CD4-positive, alpha-beta T cell (primary cell): ENCODE results near the gene VGLL4. TPM values are rescaled to one million over a fixed set of nuclear protein-coding genes. Genes with fewer than 3 reads are reported as not detected.

ENCODE experiments used
- ATAC-seq: fragments of 200-7000 bp; cut with Tn5 transposase; one replicate; pipeline ENCODE4 v1.10.0; 2022; ENCODE audit warnings: mild to moderate bottlenecking; ENCODE audit not compliant: poor library complexity
- CTCF ChIA-PET: fragments of 350-600 bp; sonication (Branson Sonifier 250); formaldehyde crosslinking; loops from one replicate; lab custom pipeline; 2021; ENCODE audit warnings: antibody characterized with exemption, inconsistent platforms; lab: Charles Lee
- POLR2A ChIA-PET: fragments of 350-600 bp; sonication (Branson Sonifier 250); formaldehyde crosslinking; loops from one replicate; lab custom pipeline; 2021; ENCODE audit warnings: antibody characterized with exemption, inconsistent platforms; lab: Charles Lee
- DNase-seq, 14 experiments: peaks; one replicate each; pipeline ENCODE4 v3.0.0-alpha.2; 2013 to 2020; ENCODE audit warnings: mixed read lengths in 2 of 14
- H3K27ac ChIP-seq, 2 donors: one replicate each; pipeline versions ENCODE4 v1.5.1 to v1.7.0; 2013; ENCODE audit warnings: low read length in 2 of 2, low read depth in 1 of 2, mild to moderate bottlenecking in 1 of 2
- H3K27me3 ChIP-seq, 2 experiments: 1 replicate in 1 of 2; 2 replicates in 1 of 2; pipeline versions ENCODE4 v1.6.1 to v1.7.0; 2013; ENCODE audit warnings: low read length in 2 of 2, control low read depth in 1 of 2, mild to moderate bottlenecking in 1 of 2, moderate library complexity in 1 of 2; ENCODE audit not compliant: insufficient read depth in 2 of 2, control insufficient read depth in 1 of 2
- H3K36me3 ChIP-seq: one replicate; pipeline ENCODE4 v1.6.1; 2013; ENCODE audit warnings: low read length, control low read depth; ENCODE audit not compliant: insufficient read depth
- H3K4me1 ChIP-seq: one replicate; pipeline ENCODE4 v1.6.1; 2013; ENCODE audit warnings: low read length, control low read depth; ENCODE audit not compliant: insufficient read depth
- H3K4me3 ChIP-seq: one replicate; pipeline ENCODE4 v1.5.1; 2013; ENCODE audit warnings: mild to moderate bottlenecking, low read length, moderate library complexity
- H3K9me3 ChIP-seq, 2 experiments: 1 replicate in 1 of 2; 2 replicates in 1 of 2; pipeline versions ENCODE4 v1.6.1 to v1.7.0; 2013; ENCODE audit warnings: low read length in 2 of 2, mild to moderate bottlenecking in 2 of 2, control low read depth in 1 of 2, moderate library complexity in 1 of 2; ENCODE audit not compliant: control insufficient read depth in 1 of 2, insufficient read depth in 1 of 2
- H3K27ac Mint-ChIP-seq: one replicate; pipeline ENCODE4 v1.8.0; 2020; ENCODE audit warnings: mixed read lengths
- H3K27me3 Mint-ChIP-seq: one replicate; pipeline ENCODE4 v1.8.0; 2021; ENCODE audit warnings: mixed read lengths
- H3K36me3 Mint-ChIP-seq: one replicate; pipeline ENCODE4 v1.8.0; 2021; ENCODE audit warnings: low read depth, mixed read lengths
- H3K4me1 Mint-ChIP-seq: one replicate; pipeline ENCODE4 v1.8.0; 2021; ENCODE audit warnings: low read depth, mixed read lengths
- H3K4me3 Mint-ChIP-seq: one replicate; pipeline ENCODE4 v1.8.0; 2020; ENCODE audit warnings: mild to moderate bottlenecking, mixed read lengths
- H3K9me3 Mint-ChIP-seq: one replicate; pipeline ENCODE4 v1.8.0; 2020; ENCODE audit warnings: mixed read lengths
- CTCF ChIP-seq: fragments of 200-600 bp; IDR thresholded peaks from one replicate; pipeline ENCODE4 v1.8.0; 2022; ENCODE audit warnings: antibody characterized with exemption, mild to moderate bottlenecking
- intact Hi-C, 2 experiments: fragments of 100-400 bp; cut with DNase I in 1 of 2; cut with micrococcal nuclease in 1 of 2; formaldehyde crosslinking; loops; one replicate each; pipeline versions ENCODE4 v1.15.1 to v1.9.0; 2023 to 2025; cut with DNase I, micrococcal nuclease
- total RNA-seq, 174 experiments: library from RNA in 2 of 174; stranded (reverse) in 2 of 174; gene quantifications; one replicate each; pipeline ENCODE4 v1.2.3 and lab custom pipeline; 2021 to 2026

Gene VGLL4
- total RNA-seq, 2 experiments from 2014 or later, result 10.5 to 11.3 TPM

DNA sequence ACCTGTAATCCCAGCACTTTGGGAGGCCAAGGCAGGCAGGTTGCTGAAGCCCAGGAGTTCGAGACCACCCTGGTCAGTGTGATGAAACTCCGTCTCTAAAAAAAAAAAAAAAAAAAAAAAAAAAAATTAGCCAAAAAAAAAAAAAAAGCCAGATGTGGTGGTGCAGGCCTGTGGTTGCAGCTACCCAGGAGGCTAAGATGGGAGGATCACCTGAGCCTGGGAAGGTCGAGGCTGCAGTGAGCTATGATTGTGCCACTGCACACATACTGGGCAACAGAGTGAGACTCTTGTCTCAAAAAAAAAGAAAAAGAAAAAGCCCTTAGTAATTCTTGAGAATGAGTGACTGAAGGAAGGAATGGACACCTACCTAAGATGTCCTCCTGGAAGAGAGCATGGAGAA is 105.1 kb downstream of the VGLL4 start:
- ChIA-PET CTCF (interaction anchor here (0.7 kb wide), 1 partner anchor 161 kb away, joined by 3 read pairs; no protein-coding TSS in a partner anchor), POLR2A (interaction anchor here (0.6 kb wide), 1 partner anchor 98 kb away, joined by 4 read pairs; no protein-coding TSS in a partner anchor)
- ATAC-seq, result no peak
- no peak for DNase-seq
- Histone ChIP-seq H3K36me3 (no peaks in the 10 kb centered on the region), H3K27ac (no peak overlapping the region), H3K4me1 (no peaks in the 10 kb centered on the region), H3K4me3 (no peak overlapping the region), H3K27me3 (no peaks in the 10 kb centered on the region), H3K9me3 (no peaks in the 10 kb centered on the region)
- Mint-ChIP-seq H3K36me3 (no peaks in the 10 kb centered on the region), H3K4me3 (no peak overlapping the region), H3K27me3 (no peaks in the 10 kb centered on the region), H3K9me3 (no peaks in the 10 kb centered on the region), H3K27ac (no peak overlapping the region), H3K4me1 (no peaks in the 10 kb centered on the region)
- intact Hi-C loops, result no loop called here
- no peak for TF ChIP-seq CTCF

GRCh38 chr3:11536936-11537612 is 106.6 kb downstream of the VGLL4 start:
- Histone ChIP-seq H3K27me3 (no peaks in the 10 kb centered on the region), H3K27ac (no peak overlapping the region), H3K9me3 (no peaks in the 10 kb centered on the region), H3K4me1 (no peaks in the 10 kb centered on the region), H3K36me3 (no peaks in the 10 kb centered on the region), H3K4me3 (no peak overlapping the region)
- ChIA-PET POLR2A (no interaction called here), CTCF (no interaction called here)
- no peak overlapping the region for H3K4me3 Mint-ChIP-seq
- no peak for TF ChIP-seq CTCF
- H3K27ac Mint-ChIP-seq, result no peak overlapping the region
- no peaks in the 10 kb centered on the region for H3K4me1 Mint-ChIP-seq
- ATAC-seq, result no peak
- intact Hi-C loops, result no loop called here
- no peaks in the 10 kb centered on the region for H3K36me3 Mint-ChIP-seq
- no peaks in the 10 kb centered on the region for H3K27me3 Mint-ChIP-seq
- no peak for DNase-seq
- H3K9me3 Mint-ChIP-seq, result no peaks in the 10 kb centered on the region

DNA sequence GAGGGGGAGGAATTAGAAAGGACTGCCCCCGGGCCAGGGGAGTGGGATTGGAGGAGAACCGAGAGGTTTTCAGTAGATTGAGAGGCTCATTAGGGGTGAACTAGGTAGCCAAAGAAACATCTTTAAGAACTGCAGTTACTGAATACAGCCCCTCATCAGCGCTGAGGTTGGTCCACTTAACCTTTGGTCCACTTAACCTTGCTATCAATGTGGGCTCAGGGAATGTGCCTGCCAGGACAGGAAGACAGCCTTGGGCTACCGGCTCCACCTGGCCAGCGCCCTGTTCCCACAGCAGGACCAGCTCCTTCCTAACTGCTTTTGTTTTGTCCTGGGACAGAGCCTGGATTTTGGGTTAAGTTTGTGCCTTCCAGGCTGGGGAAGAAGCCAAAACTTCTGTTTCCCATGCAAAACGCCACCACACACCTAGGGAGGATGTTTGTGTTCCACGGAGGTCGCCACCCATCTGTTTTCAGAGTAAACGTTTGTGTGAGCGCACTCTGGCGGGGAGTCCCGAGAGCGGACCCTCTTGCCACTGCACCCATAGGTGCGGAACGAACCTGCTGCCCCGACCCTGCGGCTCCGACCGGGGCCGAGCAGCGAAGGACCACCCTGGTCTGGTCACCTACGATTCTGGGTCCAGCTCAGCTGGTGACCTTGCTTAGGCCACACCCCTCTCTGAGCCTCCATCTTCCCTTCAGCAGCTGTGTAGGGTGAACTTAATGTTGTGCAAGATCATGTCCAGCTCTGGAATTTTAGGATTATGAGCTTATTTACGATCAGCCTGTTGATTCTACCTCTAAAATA is 107.4 kb downstream of the VGLL4 start:
- no peak for DNase-seq
- H3K9me3 ChIP-seq, result no peaks in the 10 kb centered on the region
- no peak overlapping the region for H3K4me3 ChIP-seq
- H3K36me3 Mint-ChIP-seq, result no peaks in the 10 kb centered on the region
- H3K27ac ChIP-seq, result no peak overlapping the region
- no peaks in the 10 kb centered on the region for H3K9me3 Mint-ChIP-seq
- no peak overlapping the region for H3K4me3 Mint-ChIP-seq
- no peaks in the 10 kb centered on the region for H3K27me3 Mint-ChIP-seq
- POLR2A ChIA-PET, result no interaction called here
- H3K27ac Mint-ChIP-seq, result no peak overlapping the region
- H3K36me3 ChIP-seq, result no peaks in the 10 kb centered on the region
- no peak for ATAC-seq
- intact Hi-C loops, result no loop called here
- H3K4me1 ChIP-seq, result no peaks in the 10 kb centered on the region
- H3K27me3 ChIP-seq, result no peaks in the 10 kb centered on the region
- no peak for TF ChIP-seq CTCF
- no peaks in the 10 kb centered on the region for H3K4me1 Mint-ChIP-seq
- CTCF ChIA-PET, result no interaction called here
